A673 (cell line): ENCODE results near the gene MED27.

Experiments used
- EZH2 ChIP-seq: fragments of 200-600 bp; sonication (generic); IDR thresholded peaks from 2 replicates; pipeline ENCODE4 v1.6.1; 2017; ENCODE audit warnings: borderline replicate concordance, low read depth, mild to moderate bottlenecking, mixed read lengths, antibody characterized with exemption, low read length; ENCODE audit not compliant: poor library complexity, severe bottlenecking
- TF ChIP-seq, protein P1 (sequence below): fragments of 300-800, 200-600 bp; sonication (generic); conservative IDR thresholded peaks from 2 replicates; pipeline ENCODE4 v1.5.1; 2017; ENCODE audit warnings: low read depth, mild to moderate bottlenecking, antibody characterized with exemption, low read length, moderate library complexity, mixed read lengths

GRCh38 chr9:131872702-131873101 lies 207.0 kb downstream of the MED27 start:
- TF ChIP-seq, protein P1, sequence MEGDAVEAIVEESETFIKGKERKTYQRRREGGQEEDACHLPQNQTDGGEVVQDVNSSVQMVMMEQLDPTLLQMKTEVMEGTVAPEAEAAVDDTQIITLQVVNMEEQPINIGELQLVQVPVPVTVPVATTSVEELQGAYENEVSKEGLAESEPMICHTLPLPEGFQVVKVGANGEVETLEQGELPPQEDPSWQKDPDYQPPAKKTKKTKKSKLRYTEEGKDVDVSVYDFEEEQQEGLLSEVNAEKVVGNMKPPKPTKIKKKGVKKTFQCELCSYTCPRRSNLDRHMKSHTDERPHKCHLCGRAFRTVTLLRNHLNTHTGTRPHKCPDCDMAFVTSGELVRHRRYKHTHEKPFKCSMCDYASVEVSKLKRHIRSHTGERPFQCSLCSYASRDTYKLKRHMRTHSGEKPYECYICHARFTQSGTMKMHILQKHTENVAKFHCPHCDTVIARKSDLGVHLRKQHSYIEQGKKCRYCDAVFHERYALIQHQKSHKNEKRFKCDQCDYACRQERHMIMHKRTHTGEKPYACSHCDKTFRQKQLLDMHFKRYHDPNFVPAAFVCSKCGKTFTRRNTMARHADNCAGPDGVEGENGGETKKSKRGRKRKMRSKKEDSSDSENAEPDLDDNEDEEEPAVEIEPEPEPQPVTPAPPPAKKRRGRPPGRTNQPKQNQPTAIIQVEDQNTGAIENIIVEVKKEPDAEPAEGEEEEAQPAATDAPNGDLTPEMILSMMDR: no peak
- TF ChIP-seq EZH2: no peak
